ENCODE measurements around the gene ZNF444. TPM values are rescaled to one million over a fixed set of nuclear protein-coding genes. Genes with fewer than 3 reads are reported as not detected.

Gene ZNF444
- total and polyA plus RNA-seq, 9 of the 15 experiments (the other 6 are each of a cell fraction or from before 2014, with no cell fraction given), result 0.39 to 40.0 (median 6.9) TPM

DNA sequence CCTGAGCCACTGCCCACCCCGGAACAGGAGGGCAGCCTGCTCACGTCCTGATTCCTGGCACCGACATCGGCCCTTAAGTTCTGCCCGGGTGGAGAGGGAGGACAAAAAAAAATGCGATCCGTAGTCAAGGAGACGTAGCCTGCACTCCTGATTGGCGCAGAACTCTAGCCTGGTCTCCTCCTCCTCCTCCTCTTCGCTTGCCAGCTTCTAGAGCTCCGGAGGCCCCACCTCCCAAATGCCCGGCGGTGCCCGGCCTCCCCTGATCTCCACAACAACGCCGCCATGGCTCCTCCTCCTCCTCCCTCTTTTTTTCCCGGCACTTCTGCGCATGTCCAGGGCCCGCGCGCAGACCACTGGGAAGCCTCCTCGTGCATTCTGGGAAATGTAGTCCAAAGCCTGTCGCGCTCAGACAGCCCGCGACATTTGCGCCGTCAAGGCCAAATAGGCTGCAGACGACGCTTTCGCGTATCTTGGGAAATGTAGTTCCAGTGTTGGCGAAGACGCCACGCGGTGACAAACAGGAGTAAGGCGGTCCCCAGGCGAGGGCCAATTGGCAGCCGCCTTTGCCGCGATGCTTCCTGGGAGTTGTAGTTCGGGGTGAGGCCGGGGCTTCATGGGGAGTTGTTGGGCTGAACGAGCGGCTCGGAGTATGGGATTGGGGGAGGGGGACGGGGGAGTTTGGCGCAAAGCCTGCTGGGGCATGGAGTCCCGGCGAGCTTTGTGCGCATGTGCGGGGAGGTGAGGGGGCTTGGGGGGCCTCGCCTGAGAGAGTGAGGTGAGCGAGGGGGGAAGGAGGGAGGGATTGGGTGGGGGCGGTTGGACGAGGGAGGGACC, at the start of gene ZNF444 (continued):
- TF ChIP-seq ZNF830 (CRISPR knock-in tag; IDR thresholded peaks at IDR 0.05) (no peak), FOXP4 (CRISPR knock-in tag; IDR thresholded peaks at IDR 0.05; ENCODE audit: borderline replicate concordance) (no peak), NFIX (CRISPR knock-in tag; IDR thresholded peaks at IDR 0.05; ENCODE audit: low read depth) (no peak), EP300 (IDR thresholded peaks at IDR 0.05; ENCODE audit: low read length) (no peak; the same call in 1 of the 2 replicates), ETS2 (tag; IDR thresholded peaks at IDR 0.05; ENCODE audit: borderline replicate concordance, poor library complexity, severe bottlenecking) (no peak), KLF10 (CRISPR knock-in tag; IDR thresholded peaks at IDR 0.05) (no peak), SRSF7 (optimal IDR thresholded peaks at IDR 0.05; ENCODE audit: low read depth, low read length) (no peak), ZNF586 (CRISPR knock-in tag; conservative IDR thresholded peaks at IDR 0.05) (no peak), ZNF449 (CRISPR knock-in tag; IDR thresholded peaks at IDR 0.05) (no peak), FOXK2 (conservative IDR thresholded peaks at IDR 0.05 in 1 of 2, IDR thresholded peaks at IDR 0.05 in 1 of 2; ENCODE audit: low read depth in 2 of 2) (peak; percentile 24 to 63; a peak in 2 of 4 replicates), SMAD1 (IDR thresholded peaks at IDR 0.05; ENCODE audit: low read depth, low read length, partially characterized antibody) (no peak), ELF1 (tag; IDR thresholded peaks at IDR 0.05) (0 out of 2 replicates have a peak, but pooled peaks have one; percentile 19), STAG1 (CRISPR knock-in tag; IDR thresholded peaks at IDR 0.05; ENCODE audit: borderline replicate concordance) (no peak)
- TF ChIP-seq, protein P1, sequence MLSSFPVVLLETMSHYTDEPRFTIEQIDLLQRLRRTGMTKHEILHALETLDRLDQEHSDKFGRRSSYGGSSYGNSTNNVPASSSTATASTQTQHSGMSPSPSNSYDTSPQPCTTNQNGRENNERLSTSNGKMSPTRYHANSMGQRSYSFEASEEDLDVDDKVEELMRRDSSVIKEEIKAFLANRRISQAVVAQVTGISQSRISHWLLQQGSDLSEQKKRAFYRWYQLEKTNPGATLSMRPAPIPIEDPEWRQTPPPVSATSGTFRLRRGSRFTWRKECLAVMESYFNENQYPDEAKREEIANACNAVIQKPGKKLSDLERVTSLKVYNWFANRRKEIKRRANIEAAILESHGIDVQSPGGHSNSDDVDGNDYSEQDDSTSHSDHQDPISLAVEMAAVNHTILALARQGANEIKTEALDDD (IDR thresholded peaks at IDR 0.05), result no peak
- TF ChIP-seq, protein P2, sequence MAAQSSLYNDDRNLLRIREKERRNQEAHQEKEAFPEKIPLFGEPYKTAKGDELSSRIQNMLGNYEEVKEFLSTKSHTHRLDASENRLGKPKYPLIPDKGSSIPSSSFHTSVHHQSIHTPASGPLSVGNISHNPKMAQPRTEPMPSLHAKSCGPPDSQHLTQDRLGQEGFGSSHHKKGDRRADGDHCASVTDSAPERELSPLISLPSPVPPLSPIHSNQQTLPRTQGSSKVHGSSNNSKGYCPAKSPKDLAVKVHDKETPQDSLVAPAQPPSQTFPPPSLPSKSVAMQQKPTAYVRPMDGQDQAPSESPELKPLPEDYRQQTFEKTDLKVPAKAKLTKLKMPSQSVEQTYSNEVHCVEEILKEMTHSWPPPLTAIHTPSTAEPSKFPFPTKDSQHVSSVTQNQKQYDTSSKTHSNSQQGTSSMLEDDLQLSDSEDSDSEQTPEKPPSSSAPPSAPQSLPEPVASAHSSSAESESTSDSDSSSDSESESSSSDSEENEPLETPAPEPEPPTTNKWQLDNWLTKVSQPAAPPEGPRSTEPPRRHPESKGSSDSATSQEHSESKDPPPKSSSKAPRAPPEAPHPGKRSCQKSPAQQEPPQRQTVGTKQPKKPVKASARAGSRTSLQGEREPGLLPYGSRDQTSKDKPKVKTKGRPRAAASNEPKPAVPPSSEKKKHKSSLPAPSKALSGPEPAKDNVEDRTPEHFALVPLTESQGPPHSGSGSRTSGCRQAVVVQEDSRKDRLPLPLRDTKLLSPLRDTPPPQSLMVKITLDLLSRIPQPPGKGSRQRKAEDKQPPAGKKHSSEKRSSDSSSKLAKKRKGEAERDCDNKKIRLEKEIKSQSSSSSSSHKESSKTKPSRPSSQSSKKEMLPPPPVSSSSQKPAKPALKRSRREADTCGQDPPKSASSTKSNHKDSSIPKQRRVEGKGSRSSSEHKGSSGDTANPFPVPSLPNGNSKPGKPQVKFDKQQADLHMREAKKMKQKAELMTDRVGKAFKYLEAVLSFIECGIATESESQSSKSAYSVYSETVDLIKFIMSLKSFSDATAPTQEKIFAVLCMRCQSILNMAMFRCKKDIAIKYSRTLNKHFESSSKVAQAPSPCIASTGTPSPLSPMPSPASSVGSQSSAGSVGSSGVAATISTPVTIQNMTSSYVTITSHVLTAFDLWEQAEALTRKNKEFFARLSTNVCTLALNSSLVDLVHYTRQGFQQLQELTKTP (IDR thresholded peaks at IDR 0.05; ENCODE audit: low read depth in 1 of 2, partially characterized antibody in 2 of 2), result peak in 1 of 2 experiments; percentile 100
- TF ChIP-seq, protein P3, sequence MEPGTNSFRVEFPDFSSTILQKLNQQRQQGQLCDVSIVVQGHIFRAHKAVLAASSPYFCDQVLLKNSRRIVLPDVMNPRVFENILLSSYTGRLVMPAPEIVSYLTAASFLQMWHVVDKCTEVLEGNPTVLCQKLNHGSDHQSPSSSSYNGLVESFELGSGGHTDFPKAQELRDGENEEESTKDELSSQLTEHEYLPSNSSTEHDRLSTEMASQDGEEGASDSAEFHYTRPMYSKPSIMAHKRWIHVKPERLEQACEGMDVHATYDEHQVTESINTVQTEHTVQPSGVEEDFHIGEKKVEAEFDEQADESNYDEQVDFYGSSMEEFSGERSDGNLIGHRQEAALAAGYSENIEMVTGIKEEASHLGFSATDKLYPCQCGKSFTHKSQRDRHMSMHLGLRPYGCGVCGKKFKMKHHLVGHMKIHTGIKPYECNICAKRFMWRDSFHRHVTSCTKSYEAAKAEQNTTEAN (CRISPR knock-in tag; IDR thresholded peaks at IDR 0.05), result 0 out of 2 replicates have a peak, but pooled peaks have one; percentile 57
